GM19240 (cell line): ENCODE data around the gene CPEB4.

Experiments used
- DNase-seq: peaks from one replicate; pipeline ENCODE4 v3.0.0; 2011; ENCODE audit warnings: low spot score; ENCODE audit not compliant: insufficient read length

Gene CPEB4

DNA sequence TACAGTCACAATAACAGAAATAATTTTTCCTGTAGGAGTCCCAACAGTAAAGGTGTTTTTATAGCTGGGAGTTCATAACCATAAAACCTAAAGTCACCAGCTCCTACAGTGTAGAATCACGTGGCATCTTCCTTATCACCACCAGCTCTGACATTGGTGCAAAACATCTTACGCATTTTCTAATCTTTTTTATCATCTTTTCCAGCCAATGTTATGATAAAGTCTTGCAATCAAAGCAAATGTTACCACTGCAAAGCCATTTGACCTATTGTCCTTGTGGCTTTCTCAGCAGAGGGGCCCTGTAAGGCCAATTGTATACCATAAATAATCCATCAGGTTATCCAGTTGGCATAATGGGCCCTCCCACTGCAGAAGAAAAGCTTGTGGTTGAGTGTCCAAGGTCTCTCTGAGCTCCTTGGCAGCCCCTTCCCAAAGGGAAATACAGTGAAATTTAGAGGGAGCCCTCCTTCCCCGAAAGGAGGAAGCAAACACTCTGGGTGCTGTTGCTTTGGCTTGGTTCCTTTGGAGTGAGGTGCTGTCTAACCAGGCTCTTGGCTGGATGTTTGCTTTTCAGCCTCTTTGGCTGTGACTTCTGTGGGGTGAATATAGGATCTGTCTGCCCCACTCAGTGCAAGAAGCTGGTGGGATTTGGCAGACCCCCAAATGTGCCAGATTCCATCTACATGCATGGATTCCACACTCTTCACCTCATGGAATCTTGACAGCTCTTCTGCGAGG is 29.3 kb upstream of the CPEB4 start:
- DNase-seq: no peak

DNA sequence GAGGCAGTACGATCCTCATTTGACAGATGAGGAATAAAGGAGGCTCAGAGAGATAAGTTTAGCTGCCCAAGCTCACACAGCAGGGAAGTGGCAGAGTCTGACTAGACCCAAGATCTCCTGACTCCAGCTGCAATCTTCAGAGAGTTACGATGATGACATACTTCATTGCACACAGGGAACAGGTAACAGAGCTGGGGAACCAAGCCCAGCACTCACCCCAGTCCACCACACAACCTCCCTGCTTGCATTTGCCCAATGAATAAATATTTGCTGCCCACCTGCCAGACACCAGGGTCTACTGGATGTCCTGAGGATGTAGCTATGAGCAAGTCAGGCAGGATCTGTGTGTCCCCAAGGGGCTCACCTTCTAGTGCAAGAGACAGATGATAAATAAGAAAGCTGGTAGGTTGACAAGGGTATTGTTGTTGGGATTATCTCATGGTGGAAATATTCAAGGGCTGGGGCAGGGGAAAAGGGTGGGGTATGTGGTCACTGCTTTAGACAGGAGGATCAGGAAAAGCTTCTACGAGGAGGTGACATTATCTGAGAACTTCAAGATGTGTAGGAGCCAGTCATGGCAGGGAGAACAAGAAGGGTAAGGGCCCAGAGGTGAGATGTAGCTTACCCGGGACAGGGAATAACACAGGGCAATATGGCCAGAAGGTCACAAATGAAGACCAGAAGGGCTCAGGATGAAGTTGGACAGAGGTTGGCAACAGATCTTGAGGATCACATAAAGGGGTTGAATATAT is 28.6 kb upstream of the CPEB4 start:
- DNase-seq: no peak

DNA sequence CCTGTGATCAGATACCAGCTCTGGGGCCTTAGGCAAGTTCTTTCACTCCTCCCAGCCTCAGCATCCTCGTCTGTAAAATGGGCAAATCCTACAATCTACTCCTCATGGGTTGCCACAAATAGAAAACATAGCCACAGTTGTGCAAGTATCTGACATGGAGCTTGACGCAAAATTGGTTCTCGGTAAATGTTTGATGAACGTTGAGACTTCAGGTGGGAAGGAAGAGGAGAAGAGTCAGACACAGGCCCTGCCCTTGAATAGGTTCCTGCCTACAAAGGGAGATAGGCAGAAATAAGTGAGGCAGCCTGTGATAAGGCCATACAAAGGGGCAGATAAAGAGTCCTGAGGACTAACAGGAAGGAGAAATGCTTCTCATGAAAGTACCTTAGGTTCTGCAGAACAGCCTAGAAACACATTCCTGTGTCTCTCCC is 26.1 kb upstream of the CPEB4 start:
- DNase-seq: no peak

DNA sequence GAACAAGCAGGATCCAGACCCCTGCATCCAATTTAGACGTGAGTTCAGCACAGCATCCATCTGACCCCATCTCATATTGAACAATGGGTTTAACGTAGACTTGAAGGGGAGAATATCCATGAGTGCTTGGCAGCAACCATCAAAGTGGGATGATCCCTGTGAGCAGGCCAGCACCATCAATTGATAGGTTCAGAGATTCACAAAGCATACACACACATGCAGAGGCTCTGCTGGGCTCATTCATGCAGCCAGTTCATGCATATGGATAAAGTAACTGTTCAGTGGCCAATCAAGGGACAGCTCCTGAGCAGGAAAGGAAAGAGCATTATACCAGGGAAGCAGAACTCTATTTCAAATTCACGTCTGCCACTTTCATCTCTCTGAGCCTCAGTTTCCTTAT is 24.8 kb upstream of the CPEB4 start:
- no peak for DNase-seq

DNA sequence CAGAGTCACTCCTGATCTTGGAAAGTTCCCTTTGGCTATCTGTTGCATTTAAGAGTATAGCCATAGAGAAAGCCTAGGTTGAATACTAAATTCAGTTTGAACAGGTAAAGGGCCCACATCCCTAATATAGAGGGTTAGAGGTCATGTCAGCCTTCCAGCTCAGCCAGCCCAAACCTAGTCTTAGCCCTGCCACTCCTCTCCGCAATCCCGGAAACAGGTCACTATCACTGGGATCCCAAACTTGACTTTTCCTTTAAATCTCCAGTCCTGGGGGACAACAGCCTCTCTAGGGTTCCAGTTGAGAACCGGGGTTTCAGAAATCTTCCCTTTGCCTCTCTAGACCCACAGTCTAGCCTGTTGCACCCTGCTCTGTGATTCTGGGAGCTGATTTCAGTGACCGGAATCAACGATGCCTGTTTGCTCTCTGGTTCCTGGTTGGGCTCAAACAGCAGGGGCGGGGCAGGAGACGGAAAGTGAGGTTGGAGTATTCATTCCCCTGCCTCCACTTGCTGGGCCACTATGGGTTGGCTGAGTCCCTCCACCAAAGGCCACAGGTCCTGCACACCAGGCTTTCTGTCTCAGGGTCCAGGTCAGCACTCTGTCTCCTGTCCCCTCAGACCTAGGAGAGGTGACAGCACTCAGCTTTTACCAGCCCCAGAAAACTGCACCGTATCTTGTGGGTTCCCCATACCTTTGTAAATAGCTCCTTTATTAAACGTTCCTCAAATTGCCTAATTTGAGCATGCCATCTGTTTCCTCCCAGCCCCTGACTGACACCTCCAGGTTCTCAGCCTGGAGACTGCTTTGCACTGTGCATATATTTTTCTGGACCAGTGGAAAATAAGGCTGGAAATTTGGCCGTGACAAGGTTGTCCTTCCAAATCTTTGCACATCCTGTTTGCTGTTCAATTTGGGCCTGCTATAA is 23.8 kb upstream of the CPEB4 start:
- no peak for DNase-seq

DNA sequence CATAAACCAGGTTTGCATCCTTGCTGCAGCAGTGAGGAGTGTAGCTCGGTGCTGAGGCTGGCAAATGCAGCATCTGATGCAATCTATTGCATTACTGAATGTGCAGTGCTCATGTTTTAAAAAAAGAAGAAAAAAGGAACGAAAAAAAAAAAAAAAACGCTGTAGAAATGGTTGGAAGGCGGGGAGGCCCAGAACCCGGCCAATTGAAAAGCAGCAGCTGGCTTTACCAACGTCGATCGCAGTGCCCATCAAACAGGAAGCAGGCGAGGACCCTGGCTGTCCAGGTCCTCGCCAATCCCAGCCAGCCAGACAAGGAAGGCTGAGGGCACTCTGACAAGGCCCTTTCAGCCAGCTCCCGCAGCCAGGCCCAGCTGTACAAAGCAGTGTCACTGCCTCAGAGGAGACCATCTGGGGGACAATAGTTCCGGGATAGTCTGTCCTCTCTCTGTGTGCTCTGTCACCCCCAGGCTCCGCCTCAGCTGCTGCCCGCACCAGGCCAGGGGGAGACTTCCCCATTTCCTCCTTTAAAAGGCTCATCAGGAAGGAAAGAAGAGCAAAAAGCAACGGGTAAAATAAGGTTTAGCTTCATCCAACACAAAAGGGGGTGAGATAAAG is 21.8 kb upstream of the CPEB4 start:
- DNase-seq: no peak

DNA sequence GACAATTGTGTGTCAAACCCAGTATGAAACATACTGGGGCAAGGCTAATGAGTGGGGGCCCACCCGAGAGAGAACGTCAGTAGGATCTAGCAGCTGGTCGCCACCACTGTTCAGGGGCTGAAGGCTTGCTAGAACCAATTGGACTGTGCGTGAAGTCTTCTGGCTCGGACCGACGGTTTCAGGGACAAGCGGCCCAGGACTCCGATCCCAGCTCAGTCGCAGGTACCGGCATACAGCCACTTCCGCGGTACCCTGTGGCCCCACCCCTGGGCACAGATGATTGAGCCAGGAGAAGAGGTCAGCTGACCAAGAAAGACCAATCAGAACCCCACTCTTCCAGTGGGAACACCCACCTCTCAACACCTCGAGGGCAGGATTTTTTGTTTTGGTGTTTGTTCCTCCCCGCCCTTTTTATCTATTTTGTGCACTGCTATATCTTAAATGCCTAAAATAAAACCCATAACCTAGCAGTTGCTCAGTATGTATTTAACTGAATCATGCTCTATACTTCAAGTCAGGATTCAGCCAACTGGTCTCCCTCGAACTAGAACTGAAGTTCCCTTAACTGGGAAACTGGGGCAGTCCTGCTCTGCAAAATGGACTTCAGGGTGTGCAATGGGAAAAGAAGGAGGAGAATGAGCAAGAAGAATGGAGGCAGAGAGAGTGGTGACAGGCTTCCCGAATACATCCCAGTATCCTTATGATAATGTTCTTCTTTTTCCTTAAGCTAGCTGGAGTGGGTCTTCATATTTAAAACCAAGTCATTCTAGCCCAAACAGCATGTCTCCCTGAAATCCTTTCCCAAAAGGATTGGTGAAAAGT is 21.1 kb upstream of the CPEB4 start:
- DNase-seq: no peak

DNA sequence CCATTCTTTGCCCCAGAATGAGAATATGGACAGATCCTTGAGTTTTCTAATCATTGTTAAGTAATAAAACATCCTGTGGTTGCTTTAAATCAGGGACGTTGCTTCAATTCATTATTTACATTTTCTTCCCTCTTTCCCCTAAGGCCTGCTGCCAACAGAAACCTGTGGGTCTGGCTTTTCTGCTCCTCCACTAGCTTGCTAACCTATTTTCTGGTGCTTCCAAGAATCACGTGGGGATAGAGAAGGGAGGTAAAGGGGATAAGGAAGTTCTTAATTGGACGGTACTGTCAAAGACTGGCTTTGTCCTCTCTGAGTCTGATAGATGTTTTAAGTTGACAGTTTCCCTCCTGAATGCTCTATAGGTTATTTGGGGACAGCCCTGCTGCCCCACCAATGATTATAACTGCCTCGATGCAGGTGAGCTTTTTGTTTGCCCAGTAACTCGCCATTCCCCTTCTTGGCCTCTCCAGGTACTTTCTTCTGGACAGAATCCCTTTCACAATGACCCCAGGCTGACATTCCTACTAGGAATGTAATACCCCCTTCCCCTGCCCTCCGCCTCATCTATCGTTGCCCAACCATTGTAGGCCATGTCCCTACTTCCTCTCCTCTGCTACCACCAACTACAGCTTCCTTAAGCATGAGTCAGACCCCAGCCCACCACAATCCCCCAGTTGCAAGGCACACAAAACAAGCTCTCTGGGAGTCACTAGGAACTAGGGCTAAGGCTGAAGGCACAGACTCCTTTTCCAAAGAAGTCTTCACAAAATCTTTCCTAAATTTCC is 19.9 kb upstream of the CPEB4 start:
- no peak for DNase-seq

DNA sequence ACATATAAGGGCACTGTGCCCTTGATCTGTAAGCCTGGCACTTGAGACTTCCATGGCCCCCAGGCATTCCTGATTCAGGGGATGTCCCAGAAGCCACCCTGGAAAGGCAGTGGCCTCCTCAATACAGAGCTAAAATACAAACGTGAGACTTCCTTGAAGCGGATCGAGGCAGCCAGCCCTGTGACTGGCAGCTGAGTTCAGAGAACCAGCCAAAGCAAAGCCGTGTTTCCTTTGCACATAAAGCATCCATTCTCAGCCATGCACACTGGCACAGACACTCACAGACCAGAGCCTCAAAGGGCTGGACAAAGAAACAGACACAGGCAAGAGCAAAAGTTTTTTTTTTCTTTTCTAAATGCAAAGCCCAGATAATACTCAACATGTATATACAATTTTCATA is 18.8 kb upstream of the CPEB4 start:
- DNase-seq: no peak

DNA sequence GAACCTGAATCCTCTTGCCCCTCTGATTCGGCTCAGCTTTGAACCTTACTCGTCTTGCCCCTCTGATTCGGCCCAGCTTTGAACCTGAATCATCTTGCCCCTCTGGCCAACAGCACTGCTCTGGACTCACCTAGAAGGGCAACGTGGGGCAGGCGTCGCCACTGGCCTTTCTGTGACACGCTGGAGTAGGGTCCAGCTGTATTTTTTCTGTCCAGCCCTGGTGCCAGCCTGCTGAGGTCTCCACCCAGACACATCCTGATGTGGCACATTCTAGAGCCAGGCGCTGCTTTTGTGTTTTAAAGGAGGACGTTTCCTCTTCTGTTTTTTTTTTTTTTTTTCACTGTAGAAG is 15.2 kb upstream of the CPEB4 start:
- no peak for DNase-seq

DNA sequence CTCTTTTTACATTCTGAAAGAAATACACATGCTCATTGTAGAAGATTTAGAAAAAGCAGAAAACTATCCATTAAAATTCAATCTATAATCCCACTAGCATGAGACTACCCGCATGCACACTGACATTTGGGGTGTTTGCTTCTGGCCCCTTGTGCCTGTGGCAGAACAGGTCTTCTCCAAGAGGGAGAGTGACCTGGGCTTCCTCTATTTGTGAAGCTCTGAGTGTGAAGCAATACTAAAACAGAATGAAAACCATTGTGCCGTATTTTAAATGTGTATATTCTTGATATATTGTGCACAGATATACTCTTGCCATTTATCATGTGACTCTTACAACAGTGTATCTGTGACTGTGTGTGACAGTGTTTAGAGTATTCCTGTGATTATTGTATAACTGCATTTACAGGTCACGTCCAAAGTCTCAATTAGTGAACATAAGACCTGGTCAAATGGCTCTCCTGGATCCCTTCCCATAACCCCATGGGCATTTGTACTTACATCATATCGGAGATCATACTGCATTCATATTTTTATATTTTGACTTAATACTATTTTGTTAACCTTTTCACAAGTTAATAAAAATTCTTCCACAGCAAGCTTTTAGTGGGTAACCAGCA is 14.7 kb upstream of the CPEB4 start:
- DNase-seq: no peak

DNA sequence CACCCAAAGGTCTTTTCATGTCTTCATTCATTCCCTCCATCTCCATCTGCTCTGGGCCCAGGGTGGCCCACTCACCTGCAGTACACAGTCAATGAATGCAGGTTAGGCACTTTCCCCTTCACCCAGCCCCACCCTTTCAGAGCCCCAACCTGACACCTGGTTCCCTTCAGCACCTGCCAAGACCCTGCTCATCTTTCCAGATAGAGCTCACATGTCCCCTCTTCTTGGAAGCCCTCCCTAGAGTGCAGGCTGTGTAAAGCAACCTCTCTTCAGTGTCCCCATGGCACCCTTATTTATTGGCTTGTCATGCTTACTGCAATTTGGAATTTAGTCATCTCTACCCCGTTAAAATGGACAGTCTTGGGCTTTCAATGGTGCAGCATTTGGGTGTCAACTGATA is 13.0 kb upstream of the CPEB4 start:
- DNase-seq: no peak

DNA sequence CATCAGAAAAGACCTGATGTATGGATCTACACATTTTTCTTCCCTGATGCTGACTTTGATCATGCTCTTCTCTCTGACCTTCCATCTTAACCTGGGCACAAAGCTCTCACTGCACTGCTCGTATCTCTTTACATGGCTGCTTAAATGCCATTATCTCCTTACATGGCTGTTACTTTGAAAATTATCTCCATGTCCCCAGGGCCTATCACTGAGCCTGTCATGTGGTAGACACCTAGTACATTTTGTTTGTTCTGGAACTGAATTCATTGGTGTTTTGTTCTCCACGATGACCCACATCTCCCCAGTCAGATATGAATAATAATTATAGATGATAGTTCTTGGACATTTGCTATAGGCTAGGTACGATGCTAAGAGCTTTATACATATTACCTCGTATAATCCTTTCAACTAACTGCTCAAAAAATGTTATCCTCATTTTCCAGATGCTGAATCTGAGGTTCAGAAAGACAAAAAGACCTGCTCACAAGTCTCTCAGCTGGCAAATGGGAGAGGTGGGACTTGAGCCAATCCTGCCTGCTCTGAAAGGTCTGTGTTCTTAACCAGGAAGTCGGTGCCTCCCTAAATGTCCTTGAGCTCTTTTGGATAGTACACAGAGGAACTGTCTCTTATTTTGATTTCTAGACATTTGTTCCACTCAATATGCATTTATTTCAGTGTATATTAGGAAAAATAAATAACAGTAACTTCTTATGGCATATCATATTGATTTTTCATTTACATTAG is 9.8 kb upstream of the CPEB4 start:
- DNase-seq: no peak

DNA sequence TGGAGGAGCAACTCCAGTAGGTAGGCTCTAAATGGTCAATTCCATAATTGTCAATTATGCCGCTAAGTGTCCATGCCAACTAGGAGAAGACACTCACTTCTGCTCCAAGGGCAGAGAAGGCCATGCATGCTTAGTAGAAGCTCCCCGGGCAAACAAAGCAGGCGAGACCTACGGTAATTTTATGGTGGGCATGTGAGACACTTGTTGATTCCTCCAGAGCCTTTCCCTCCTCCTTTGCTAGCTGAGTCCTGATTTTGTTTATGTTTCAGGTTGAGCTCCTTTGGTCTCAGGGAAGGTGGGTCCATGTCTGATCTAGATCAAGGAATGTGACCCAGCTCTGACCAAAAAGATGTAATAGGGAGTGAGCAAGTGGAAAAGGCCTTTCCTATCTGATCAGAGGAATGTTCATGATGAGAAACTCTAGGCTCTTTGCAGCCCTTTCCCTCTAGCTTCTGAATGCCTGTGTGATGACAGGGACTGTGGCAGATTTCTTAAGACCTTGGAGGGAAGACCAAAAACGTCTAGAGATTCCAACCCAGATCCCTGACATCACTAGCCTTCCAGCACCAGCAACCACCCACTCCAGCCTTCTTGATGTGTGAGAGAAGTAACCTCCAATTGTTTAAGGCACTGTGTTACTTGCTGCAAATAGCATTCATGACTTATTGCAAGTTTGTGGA is 7.7 kb upstream of the CPEB4 start:
- DNase-seq: no peak

DNA sequence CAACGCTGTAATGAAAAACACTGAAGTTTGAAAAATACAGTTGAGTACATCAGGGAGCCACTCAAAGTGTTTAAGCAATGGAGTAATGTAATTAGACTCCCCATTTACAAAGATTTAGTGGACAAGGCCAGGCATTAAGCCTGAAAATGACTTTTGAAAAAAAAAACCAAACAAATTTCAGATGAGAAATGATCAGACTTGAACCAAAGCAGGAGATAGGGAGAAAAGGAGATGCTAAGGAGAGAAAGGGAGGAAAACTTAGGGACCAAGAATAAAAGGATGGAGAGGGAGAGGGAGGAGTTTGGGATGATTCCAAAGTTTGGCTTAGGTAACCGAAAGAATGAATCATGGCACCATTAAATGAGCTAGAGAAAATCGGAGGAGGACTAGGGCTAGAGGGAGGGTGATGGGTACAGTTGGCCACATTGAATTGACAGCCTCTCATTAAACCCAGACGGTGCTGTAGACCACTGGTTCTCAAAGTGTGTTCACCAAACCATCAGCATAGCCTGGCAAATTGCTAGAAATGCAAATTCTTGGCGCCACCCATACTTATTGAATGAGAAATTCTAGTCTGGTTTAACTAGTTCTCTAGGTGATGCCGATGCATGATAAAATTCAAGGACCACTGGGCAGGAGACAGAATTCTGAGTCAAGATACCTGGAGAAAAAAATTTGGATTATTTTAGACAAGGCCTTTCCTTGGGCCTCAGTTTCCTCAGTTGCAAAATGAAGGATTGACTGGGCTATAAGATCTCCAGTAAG is 6.2 kb upstream of the CPEB4 start:
- no peak for DNase-seq

DNA sequence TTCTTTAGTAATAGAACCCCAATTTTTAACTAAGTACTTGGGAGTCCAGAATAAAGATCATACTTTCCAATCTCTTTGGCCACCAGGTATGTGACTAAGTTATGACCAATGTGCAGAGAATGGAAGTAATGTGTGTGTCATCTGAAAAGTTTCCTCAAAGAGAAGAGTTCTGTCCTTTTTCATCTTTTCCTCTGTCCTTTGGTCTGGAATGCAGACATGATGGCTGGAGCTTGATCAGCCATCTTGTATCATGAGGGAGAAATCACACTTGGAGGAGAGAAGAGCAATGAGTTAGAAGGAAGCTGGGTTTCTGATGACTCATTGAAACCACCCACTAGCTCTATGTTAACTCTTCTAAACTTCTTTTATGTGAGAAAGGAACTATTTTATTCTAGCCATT is 5.5 kb upstream of the CPEB4 start:
- DNase-seq: no peak

DNA sequence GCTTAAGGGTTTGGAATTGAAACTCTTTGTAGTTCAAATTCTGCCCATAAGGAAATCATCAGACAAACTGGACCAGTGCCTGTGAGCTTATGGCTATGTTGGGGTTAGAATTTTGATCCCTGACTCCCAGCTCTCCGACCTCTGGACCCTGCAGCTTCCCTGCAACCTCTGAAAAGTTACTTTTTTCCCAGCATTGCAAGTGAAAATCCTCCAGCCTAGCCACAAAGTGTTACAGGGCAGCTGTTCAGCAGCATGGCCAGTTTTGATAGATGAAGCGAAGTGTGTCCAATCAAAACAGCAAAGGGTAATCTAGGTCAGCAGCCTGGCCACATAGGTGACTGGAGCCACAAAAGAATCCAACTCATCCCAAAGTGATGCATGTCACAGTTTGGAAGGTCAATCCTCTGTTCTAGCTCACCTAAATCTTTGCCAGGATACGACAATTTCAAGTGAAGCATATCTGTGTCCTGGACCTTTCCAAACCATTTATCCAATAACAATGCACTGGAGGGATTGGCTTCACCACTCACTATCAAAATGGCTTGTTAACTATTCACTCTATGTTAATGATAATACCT is 4.7 kb upstream of the CPEB4 start:
- no peak for DNase-seq
